ENCODE results near the gene KCTD16.

GRCh38 chr5:144378681-144379080 is 208.0 kb downstream of the KCTD16 start:
- TF ChIP-seq CTCF (IDR thresholded peaks at IDR 0.05) (no peak), POLR2A (IDR thresholded peaks at IDR 0.05) (no peak)

Data from right lobe of liver (tissue), 4 donors.